RKO (cell line): Measurements from ENCODE around the gene AP1S1.

Source experiments
- DNase-seq: peaks from one replicate; pipeline ENCODE4 v3.0.0-alpha.2; 2016; ENCODE audit warnings: low spot score

AP1S1 gene

GRCh38 chr7:101159696-101160674 lies 5.7 kb downstream of the AP1S1 start:
- DNase-seq = peak; percentile 83

- no peak for DNase-seq
Measured at GRCh38 chr7:101160910-101161309, 6.6 kb downstream of the AP1S1 start.

GRCh38 chr7:101161692-101162471 lies 7.6 kb downstream of the AP1S1 start:
- DNase-seq = no peak

- peak; percentile 93 for DNase-seq
Measured at GRCh38 chr7:101162551-101163278, 8.4 kb downstream of the AP1S1 start.

DNA sequence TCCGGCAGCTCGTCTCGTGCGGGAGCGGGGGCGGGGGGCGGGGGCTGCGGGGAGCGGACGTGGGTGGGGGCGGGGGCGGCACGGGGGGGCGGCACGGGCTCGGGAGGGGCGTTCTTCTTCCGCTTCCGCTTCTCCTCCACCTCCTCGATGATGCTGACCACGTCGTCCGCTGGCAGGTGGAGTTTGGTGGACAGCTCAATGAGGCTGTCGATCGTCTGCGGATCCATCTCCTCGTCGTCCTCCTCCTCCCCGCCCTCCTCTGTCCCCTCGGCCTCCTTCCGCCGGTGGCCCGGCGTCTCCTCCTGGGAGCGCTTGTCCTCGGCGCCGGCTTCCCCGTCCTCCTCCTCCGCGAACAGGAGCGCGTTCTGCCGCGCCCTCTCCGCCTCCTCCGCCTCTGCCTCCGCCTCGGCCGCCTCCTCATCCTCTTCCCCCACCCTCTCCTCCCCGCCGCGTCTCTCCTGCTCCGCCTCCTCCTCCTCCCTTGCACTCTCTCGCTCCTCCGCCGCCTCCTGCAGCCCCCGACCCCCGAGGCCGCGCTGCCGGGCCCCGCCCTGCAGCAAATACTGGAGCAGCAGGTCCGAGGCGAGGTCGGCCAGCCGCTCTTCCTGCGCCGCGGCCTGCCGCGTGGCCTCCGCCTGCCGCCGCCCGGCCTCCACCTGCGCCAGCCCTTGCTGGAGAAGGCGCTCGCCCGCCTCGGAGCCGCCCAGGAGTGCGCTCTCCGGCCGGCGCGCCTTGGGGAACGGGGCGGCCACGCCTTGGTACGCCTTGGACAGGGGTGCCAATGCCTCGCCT lies 9.2 kb downstream of the AP1S1 start:
- peak; percentile 86 for DNase-seq

DNA sequence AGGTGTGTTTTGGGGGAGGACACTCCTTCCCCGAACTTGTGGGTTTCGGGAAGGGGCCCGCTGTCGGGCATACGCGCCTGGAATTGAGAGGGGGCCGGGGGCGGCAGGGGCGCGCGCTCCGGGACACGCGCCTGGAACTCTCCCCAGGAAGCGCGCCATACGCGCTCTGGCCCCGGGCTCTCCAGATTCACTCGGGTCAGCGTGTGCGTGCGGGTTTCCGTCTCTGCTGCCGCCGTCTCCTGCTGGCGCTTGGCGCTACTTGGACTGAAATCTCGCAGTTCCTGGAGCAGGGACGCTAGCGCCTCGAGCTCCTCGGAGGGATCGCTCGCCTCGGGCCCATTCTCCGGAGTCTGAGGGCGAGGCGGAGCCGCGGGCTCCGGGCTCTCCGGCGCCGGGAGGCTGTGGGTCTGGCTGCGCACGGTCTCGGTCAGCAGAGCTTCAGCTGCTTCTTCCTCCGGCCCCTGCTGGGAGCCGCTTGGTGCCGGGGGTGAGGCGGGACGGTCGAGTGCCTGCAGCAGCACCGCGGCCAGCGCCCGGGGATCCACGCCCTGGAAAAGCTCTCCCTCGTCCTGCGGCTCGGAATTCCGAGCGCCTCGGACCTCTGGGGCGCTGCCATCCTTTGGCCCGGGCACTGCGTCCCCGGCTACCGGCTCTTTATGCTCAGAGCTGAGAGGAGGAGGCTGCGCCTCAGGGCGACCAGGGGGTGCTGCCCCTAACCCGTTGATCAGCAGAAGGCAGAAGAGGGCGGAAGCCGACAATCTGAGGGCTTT lies 10.0 kb downstream of the AP1S1 start:
- DNase-seq = peak; percentile 86

DNA sequence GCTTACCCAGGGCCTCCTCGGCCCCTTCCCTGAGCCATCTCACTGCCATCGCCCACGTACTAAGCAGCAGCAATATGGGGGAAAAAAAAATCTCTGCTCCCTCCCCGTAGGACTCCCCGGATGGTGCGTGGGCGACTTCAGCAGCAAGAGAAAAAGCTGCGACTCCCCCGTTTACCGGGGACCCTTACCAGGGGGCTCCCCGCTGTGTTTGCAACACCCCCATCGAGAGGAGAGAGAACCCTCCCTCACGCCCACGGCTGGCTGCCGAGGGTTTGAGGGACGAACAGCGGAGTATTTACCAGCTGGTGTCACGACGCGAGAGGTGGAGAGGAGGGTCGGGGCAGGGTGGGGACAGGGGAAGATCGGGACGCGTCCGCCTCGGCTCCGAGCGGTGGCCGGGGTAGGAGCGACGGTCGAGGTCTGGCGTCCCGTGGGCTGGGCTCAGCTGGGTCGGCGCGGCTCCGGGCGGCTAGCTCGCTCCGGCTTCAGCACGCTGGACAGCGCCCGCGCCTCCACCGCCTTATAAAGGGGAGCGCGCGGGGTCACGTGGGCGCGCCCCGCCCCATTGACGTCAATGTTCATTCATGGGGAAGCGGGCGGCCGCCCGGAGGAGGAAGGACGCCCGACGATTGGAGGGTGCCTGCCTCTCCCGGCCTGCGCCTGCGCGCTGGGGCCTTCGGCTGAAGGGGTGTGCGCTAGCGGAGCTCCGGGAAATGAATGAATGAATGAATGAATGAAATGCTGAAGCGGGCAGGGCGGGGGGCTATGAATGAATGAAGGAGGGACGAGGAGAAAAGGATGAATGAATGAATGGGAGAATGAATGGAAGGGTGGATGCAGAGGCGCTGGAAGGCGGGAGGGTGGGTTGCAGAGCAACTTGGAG lies 11.0 kb downstream of the AP1S1 start, which contains the start of gene VGF:
Gene VGF (minus strand): TSS at position 495 of the 883 bp plus-strand sequence. CDS start 726 bp downstream, outside the sequence.
- peak; percentile 98 for DNase-seq

- no peak for DNase-seq
Measured at GRCh38 chr7:101165958-101166647, 11.8 kb downstream of the AP1S1 start.

GRCh38 chr7:101166648-101166908 lies 12.3 kb downstream of the AP1S1 start:
- no peak for DNase-seq

GRCh38 chr7:101166909-101167644 lies 12.8 kb downstream of the AP1S1 start:
- DNase-seq = no peak

DNA sequence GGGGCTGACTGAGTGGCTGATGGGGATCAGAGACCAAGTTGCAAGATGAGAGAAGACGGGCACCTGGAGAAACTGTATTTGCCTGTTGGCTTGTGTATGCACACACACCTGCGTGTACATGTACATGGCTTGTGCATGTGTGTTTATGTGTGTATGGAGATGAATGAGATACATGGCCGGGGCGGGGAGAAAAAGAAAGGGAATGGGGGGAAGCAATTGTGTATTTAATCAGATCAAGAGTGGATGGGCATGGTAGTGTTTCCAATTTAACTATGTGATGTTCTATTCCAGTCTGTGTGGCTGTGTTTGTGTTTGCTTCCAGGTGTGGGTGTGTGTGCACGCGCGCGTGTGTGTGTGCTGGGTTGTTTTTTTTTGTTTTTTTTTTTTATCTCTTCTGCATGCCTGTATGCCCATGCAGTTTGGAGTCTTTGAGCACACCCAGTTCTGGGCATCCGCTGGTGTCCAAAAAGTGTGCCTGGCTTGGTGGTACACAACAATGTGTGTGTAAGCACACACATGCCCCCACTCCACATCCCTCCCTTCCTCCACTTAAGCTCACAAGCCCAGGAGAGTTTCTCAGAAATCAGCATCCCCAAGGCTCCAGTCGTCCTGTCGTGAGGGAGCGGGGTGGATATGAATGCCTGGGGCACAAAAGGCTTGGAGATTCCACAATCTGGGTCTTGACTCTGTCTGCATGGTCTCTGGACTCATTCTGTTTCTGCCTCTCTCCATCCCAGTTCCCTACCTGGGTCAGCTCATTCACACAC lies 13.6 kb downstream of the AP1S1 start:
- no peak for DNase-seq

DNA sequence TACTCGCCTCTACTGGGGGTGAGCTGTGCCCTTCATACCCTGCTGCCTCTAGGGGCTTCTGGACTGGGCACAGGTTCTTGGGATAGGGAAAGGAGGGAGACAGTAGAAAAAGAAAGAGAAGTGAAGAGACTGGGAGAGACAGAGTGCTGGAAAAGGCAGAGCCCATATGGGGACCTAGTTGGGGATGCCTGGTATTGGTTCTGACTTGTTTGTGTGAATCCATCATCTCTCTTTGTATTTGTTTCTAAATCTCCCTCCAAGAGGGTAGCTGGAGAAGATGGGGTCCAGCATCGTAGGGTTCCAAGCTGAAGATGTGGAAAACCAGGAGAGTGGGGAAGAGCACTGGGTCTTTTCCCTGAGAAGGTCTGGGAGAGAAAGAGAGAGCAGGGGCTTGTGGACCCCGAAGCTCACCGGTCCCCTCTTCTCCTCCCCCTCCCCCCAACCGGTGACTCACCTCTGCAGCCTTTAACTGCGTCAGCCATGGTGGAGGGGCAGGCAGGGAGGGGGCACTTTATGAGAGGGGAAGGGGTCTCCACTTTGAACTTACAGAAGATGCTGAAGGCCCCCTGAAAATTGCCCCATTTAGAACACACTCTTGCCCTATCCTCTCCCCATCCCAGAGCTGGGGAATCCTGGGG lies 14.3 kb downstream of the AP1S1 start:
- DNase-seq = no peak

DNA sequence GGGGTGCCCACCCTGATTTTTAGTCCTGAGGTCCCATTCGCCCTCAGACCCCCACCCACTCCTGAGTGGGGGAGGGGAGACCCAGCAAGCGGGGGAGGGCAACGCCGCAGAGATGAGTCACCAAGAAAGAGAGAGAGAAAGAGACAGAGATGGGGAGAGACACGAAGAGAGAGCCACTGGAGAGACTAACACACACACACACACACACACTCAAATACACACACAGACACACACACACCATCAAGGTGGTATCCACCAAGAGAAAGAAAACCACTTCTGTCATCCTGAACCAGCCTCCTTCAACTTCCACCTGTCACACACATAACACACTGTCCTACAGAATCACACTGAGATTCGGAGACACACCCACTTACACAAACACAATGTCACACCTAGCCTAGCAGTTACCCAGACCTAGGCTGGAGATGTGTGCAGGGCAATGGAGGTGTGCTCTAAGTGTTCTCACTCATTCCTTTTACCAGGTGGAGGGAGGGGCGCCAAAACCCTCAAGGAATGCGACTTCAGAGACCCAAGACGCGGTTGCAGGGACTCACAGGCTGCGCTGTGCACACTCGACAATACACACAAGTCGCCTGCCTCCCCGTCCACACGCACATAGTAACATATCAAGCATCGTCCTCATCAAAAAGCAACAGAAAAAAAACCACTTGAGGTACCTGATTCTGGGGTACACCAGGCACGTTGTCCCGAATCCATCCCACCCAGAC lies 15.0 kb downstream of the AP1S1 start:
- DNase-seq = no peak

GRCh38 chr7:101169838-101170551 lies 15.7 kb downstream of the AP1S1 start:
- peak; percentile 78 for DNase-seq

DNA sequence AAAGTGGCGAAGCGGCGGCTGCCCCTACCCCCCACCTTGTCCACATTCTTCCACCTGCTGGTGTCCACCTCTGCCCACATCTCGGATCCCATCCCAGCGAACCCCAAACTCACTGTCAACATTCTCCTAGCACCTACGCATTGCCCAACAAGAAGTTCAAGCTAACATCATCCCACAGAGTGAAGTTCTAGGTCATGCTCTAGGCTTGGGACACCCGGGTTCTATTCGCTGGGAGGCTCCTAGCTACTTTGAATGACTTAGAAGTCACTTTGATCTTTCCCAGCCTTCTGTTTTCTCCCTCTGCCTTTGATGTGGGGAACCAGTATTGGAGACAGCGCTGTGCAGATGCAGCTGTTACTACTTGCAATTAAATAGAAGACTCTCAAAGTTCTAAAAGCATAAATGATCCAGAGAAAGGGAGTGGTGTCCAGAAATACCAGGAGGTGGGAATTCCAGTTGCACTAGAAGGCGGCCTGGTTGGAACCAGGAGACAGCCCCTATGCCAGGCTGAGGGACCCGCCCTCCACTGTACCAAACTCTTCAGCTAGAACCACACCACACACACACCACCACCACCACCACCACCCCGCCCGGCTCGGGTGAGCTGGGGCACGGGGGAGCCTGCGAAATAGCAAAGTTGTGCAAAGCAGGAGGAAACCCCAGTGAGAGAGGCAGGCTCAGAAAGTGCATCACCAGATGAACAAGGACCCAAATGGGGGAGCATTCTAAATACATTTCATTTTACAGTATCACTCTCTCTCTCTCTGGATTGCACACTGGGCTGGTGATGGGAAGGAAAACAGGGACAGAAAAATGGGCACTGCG lies 16.6 kb downstream of the AP1S1 start:
- no peak for DNase-seq
